Osteoblast (primary cell): ENCODE measurements around the gene CDH15. TPM values are rescaled to one million over a fixed set of nuclear protein-coding genes. Genes with fewer than 3 reads are reported as not detected.
"Not testable (repeated sequence)": the region's sequence is repeated elsewhere in the genome, so short reads cannot be mapped to it uniquely, and the experiment has no call there.

Experiments used
- DNase-seq: peaks from one replicate; pipeline ENCODE4 v3.0.0; 2011; ENCODE audit warnings: low spot score, mixed read lengths; ENCODE audit not compliant: insufficient read length; ENCODE audit errors: missing footprints
- H2AFZ ChIP-seq: 2 replicates; pipeline ENCODE4 v1.6.0; 2011; ENCODE audit warnings: mild to moderate bottlenecking, low read length
- H3K27ac ChIP-seq: 2 replicates; pipeline ENCODE4 v1.5.1; 2011; ENCODE audit warnings: mild to moderate bottlenecking, low read depth, low read length, moderate library complexity
- H3K27me3 ChIP-seq: 2 replicates; pipeline ENCODE4 v1.6.0; 2012; ENCODE audit warnings: mild to moderate bottlenecking, control low read depth, inconsistent platforms, low read length, moderate library complexity; ENCODE audit not compliant: insufficient read depth
- H3K36me3 ChIP-seq: 2 replicates; pipeline ENCODE4 v1.5.1; 2011; ENCODE audit warnings: mild to moderate bottlenecking, low read length, control low read depth, moderate library complexity; ENCODE audit not compliant: insufficient read depth
- H3K4me1 ChIP-seq: 2 replicates; pipeline ENCODE4 v1.5.1; 2011; ENCODE audit warnings: mild to moderate bottlenecking, low read length, control low read depth, moderate library complexity; ENCODE audit not compliant: insufficient read depth
- H3K4me2 ChIP-seq: 2 replicates; pipeline ENCODE4 v1.6.0; 2011; ENCODE audit warnings: mild to moderate bottlenecking, low read length; ENCODE audit not compliant: insufficient read depth
- H3K4me3 ChIP-seq: fragments of 200-600 bp; sonication (generic); 3 replicates; pipeline ENCODE4 v1.5.1; 2012; ENCODE audit warnings: mild to moderate bottlenecking, low read length, inconsistent platforms; ENCODE audit not compliant: insufficient read depth
- H3K79me2 ChIP-seq: 2 replicates; pipeline ENCODE4 v1.6.0; 2012; ENCODE audit warnings: mild to moderate bottlenecking, low read length, control low read depth, inconsistent platforms; ENCODE audit not compliant: insufficient read depth
- H3K9me3 ChIP-seq: 2 replicates; pipeline ENCODE4 v1.5.1; 2011; ENCODE audit warnings: low read depth, low read length, control low read depth
- H4K20me1 ChIP-seq: 2 replicates; pipeline ENCODE4 v1.6.0; 2012; ENCODE audit warnings: mild to moderate bottlenecking, low read length, control low read depth; ENCODE audit not compliant: insufficient read depth
- total RNA-seq: library from RNA; depleted of rRNA; stranded (reverse); fragments of >200 nt; gene quantifications from 2 replicates; pipeline ENCODE4 v1.2.3, GENCODE V29; 2012
- TF ChIP-seq, protein P1 (sequence below): IDR thresholded peaks from 2 replicates; pipeline ENCODE4 v1.5.1; 2011; ENCODE audit warnings: mild to moderate bottlenecking, low read depth, low read length, moderate library complexity; ENCODE audit errors: extremely low read depth

Gene CDH15
- total RNA-seq, 1 donor: 2.2 TPM

DNA sequence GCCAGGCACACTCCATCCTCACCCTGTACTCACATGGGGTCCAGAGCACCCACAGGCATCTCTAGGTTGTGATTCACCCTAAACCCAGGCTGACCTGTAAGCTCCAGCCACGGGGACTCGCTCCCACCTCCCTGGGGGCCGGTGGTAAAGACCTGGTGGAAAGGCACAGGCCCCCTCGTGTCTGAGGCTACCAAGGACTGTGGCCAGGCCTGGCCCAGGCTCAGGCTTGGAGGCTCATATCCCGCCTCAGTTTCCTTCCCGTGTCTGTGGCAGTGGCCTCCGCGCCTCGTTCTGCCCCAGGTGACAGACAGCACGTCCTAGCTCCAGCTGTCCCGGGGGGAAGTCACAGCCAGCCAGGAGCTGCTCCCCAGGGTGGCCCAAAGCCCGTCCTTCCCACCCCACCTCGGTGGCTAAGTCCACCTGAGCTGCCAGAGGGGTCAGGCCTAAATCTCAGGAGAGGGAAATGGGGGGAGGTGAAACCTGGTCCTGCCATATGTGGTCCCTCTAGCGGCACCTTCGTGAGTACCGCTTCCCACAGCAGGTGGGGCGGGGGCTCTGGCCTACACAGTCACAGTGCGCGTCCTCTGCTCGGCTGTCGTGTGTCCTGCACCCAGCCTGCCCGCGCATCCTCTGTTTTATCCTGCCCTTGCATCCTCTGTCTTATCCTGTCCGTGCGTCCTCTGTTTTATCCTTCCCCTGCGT, 12.6 kb downstream of the CDH15 start:
- no peaks in the 10 kb centered on the region for H4K20me1 ChIP-seq
- H3K79me2 ChIP-seq: no peaks in the 10 kb centered on the region
- no peaks in the 10 kb centered on the region for H3K4me1 ChIP-seq
- no peak overlapping the region for H3K27ac ChIP-seq
- DNase-seq: no peak
- no peak overlapping the region for H3K4me2 ChIP-seq
- H3K4me3 ChIP-seq: no peak overlapping the region
- H2AFZ ChIP-seq: no peak overlapping the region
- H3K27me3 ChIP-seq: no peaks in the 10 kb centered on the region
- TF ChIP-seq, protein P1, sequence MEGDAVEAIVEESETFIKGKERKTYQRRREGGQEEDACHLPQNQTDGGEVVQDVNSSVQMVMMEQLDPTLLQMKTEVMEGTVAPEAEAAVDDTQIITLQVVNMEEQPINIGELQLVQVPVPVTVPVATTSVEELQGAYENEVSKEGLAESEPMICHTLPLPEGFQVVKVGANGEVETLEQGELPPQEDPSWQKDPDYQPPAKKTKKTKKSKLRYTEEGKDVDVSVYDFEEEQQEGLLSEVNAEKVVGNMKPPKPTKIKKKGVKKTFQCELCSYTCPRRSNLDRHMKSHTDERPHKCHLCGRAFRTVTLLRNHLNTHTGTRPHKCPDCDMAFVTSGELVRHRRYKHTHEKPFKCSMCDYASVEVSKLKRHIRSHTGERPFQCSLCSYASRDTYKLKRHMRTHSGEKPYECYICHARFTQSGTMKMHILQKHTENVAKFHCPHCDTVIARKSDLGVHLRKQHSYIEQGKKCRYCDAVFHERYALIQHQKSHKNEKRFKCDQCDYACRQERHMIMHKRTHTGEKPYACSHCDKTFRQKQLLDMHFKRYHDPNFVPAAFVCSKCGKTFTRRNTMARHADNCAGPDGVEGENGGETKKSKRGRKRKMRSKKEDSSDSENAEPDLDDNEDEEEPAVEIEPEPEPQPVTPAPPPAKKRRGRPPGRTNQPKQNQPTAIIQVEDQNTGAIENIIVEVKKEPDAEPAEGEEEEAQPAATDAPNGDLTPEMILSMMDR: no peak
- H3K9me3 ChIP-seq: no peaks in the 10 kb centered on the region
- H3K36me3 ChIP-seq: no peaks in the 10 kb centered on the region

DNA sequence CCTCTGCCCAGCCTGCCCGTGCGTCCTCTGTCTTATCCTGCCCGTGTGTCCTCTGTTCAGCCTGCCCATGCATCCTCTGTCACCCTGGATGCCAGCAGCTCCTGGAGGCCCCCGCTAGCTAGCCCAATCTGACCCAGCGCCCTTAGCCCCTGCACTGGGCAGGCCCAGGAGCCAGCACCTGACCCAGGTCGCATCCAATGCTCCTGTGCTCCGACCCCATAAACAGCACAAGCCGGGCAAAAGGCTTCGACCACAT, 13.1 kb downstream of the CDH15 start:
- H3K79me2 ChIP-seq: no peaks in the 10 kb centered on the region
- no peak overlapping the region for H3K4me2 ChIP-seq
- H3K4me3 ChIP-seq: no peak overlapping the region
- H2AFZ ChIP-seq: no peak overlapping the region
- no peaks in the 10 kb centered on the region for H3K27me3 ChIP-seq
- no peaks in the 10 kb centered on the region for H3K9me3 ChIP-seq
- DNase-seq: no peak
- TF ChIP-seq, protein P1: no peak
- no peaks in the 10 kb centered on the region for H4K20me1 ChIP-seq
- no peaks in the 10 kb centered on the region for H3K36me3 ChIP-seq
- no peak overlapping the region for H3K27ac ChIP-seq
- H3K4me1 ChIP-seq: no peaks in the 10 kb centered on the region

DNA sequence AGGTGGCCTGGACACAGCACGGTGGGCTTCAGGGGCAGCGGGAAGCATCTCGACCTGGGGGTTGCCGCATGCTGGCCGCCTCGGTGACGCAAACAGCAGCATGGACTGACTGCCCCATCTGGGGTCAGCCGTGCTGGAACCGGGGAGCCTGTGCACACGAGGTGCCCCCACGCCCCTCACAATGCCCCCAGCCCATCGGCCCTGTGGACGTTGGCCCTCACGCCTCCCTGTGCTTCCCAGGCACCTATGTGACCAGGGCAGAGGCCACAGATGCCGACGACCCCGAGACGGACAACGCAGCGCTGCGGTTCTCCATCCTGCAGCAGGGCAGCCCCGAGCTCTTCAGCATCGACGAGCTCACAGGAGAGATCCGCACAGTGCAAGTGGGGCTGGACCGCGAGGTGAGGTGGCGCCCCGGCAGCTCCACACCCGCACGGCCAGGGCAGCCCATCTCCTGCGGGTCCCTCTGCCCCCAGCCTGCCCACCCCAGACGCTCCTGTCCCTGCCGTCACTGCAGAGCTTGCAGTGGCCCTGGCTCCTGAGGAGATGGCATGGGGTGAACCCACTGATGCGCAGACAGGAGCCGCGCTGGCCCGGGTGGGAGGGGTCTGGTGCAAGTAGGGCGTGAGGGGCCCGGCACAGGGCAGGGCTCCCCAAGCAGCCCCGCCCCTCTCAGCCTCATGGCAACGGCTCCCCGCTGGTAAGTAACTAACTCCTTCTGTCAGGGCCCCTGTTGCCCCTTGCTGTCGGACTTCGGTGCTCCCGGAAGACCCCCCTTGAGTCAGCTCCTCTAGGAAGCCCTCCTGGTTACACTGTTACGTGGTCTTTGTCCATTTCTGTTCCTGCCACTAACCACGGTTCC, 13.6 kb downstream of the CDH15 start:
- DNase-seq: no peak
- Histone ChIP-seq H3K27ac (no peak overlapping the region), H3K4me1 (no peaks in the 10 kb centered on the region), H3K9me3 (no peaks in the 10 kb centered on the region), H3K79me2 (no peaks in the 10 kb centered on the region), H3K4me3 (no peak overlapping the region), H3K4me2 (no peak overlapping the region), H3K27me3 (no peaks in the 10 kb centered on the region), H2AFZ (no peak overlapping the region), H4K20me1 (no peaks in the 10 kb centered on the region), H3K36me3 (no peaks in the 10 kb centered on the region)
- TF ChIP-seq, protein P1: no peak

DNA sequence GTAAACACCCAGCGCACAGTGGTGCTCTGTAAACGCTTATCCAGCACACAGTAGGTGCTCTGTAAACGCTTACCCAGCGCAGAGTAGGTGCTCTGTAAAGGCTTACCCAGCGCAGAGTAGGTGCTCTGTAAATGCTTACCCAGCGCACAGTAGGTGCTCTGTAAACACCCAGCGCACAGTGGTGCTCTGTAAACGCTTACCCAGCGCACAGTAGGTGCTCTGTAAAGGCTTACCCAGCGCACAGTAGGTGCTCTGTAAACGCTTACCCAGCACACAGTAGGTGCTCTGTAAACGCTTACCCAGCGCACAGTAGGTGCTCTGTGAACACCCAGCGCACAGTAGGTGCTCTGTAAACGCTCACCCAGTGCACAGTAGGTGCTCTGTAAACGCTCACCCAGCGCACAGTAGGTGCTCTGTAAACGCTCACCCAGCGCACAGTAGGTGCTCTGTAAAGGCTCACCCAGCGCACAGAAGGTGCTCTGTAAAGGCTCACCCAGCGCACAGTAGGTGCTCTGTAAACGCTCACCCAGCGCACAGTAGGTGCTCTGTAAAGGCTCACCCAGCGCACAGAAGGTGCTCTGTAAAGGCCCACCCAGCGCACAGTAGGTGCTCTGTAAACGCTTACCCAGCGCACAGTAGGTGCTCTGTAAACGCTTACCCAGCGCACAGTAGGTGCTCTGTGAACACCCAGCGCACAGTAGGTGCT, 14.5 kb downstream of the CDH15 start:
- not testable (repeated sequence) for H3K4me2 ChIP-seq, H3K27me3 ChIP-seq, H4K20me1 ChIP-seq, H2AFZ ChIP-seq, H3K4me1 ChIP-seq, H3K27ac ChIP-seq, H3K9me3 ChIP-seq, DNase-seq, H3K79me2 ChIP-seq, H3K4me3 ChIP-seq, H3K36me3 ChIP-seq

DNA sequence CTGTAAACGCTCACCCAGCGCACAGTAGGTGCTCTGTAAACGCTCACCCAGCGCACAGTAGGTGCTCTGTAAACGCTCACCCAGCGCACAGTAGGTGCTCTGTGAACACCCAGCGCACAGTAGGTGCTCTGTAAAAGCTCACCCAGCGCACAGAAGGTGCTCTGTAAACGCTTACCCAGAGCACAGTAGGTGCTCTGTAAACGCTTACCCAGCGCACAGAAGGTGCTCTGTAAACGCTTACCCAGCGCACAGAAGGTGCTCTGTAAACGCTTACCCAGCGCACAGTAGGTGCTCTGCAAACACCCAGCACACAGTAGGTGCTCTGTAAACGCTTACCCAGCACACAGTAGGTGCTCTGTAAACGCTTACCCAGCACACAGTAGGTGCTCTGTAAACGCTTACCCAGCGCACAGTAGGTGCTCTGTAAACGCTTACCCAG, 15.1 kb downstream of the CDH15 start:
- H3K79me2 ChIP-seq, H3K27ac ChIP-seq, DNase-seq, H3K4me2 ChIP-seq, H4K20me1 ChIP-seq, H3K4me3 ChIP-seq, H3K9me3 ChIP-seq, H3K36me3 ChIP-seq, H3K27me3 ChIP-seq, H3K4me1 ChIP-seq, H2AFZ ChIP-seq: not testable (repeated sequence)
